Stomach (tissue), 9 donors: ENCODE data around the gene CD36. TPM values are rescaled to one million over a fixed set of nuclear protein-coding genes. Genes with fewer than 3 reads are reported as not detected.

Experiments
- DNase-seq, 2 donors: peaks; one replicate each; pipeline versions ENCODE4 v3.0.0 to v3.0.0-alpha.2; 2013 to 2019
- H3K27ac ChIP-seq, 5 donors: fragments of 200-600 bp in 4 of 5; sonication (generic) in 4 of 5; one replicate each; pipeline ENCODE4 v1.5.1; 2013 to 2019; ENCODE audit warnings: mild to moderate bottlenecking in 1 of 5, moderate library complexity in 1 of 5
- H3K27me3 ChIP-seq, 3 donors: fragments of 200-600 bp; sonication (generic); one replicate each; pipeline ENCODE4 v1.5.1; 2017 to 2019; ENCODE audit warnings: mixed run types in 1 of 3
- H3K36me3 ChIP-seq, 4 donors: fragments of 200-600 bp; sonication (generic); 1 replicate in 3 of 4; 2 replicates in 1 of 4; pipeline ENCODE4 v1.5.1; 2016 to 2019
- H3K4me1 ChIP-seq, 4 donors: fragments of 200-600 bp; sonication (generic); one replicate each; pipeline ENCODE4 v1.5.1; 2016 to 2019
- H3K4me3 ChIP-seq, 4 donors: fragments of 200-600 bp; sonication (generic) in 3 of 4; one replicate each; pipeline ENCODE4 v1.5.1; 2016 to 2019; ENCODE audit warnings: mild to moderate bottlenecking in 1 of 4
- H3K9me3 ChIP-seq, 4 donors: fragments of 200-600 bp; sonication (generic); one replicate each; pipeline ENCODE4 v1.5.1; 2016 to 2019
- CTCF ChIP-seq, 7 experiments: fragments of 450-650 bp in 4 of 7; fragments of 200-600 bp in 3 of 7; sonication (generic) in 3 of 7; IDR thresholded peaks; one replicate each; pipeline ENCODE4 v1.5.1; 2016 to 2019; ENCODE audit warnings: antibody characterized with exemption in 7 of 7, control low read depth in 2 of 7, mild to moderate bottlenecking in 1 of 7
- EP300 ChIP-seq: sonication (generic); formaldehyde crosslinking; IDR thresholded peaks from one replicate; pipeline ENCODE4 v1.6.1; 2017; ENCODE audit warnings: antibody characterized with exemption
- POLR2A ChIP-seq, 4 donors: fragments of 450-650 bp; IDR thresholded peaks; one replicate each; pipeline ENCODE4 v1.6.1; 2016; ENCODE audit warnings: antibody characterized with exemption in 4 of 4, control low read depth in 2 of 4, mild to moderate bottlenecking in 1 of 4, moderate library complexity in 1 of 4
- POLR2AphosphoS5 ChIP-seq, 3 donors: sonication (generic); formaldehyde crosslinking; IDR thresholded peaks; one replicate each; pipeline ENCODE4 v1.6.1; 2016; ENCODE audit warnings: antibody characterized with exemption in 3 of 3
- WGBS, 5 donors: extraction: QIAGEN DNeasy Blood & Tissue Kit in 3 of 5; methylation state at CpG; one replicate each; pipeline versions ENCODE4 v1.1.5 to v1.1.7; 2013 to 2018; 5-methylcytosine and 5-hydroxymethylcytosine counted together
- intact Hi-C: fragments of 100-400 bp; cut with DNase I; formaldehyde crosslinking; loops from one replicate; pipeline ENCODE4 v1.15.1; 2023; ENCODE audit warnings: low total_unique reads
- polyA plus RNA-seq, 3 donors: library from polyadenylated mRNA; stranded (reverse); fragments of 200-250 nt; gene quantifications; one replicate each; pipeline ENCODE4 v1.2.3, GENCODE V29; 2013
- total RNA-seq, 5 donors: library from RNA; depleted of rRNA; stranded (reverse); fragments of >200 nt; gene quantifications; one replicate each; pipeline versions ENCODE4 v1.1.0 to v1.2.3, GENCODE V29; 2014 to 2016
- donor health status: healthy with polysubstance abuse.
- donor health status: Bipolar disorder and iron deficiency.
- donor health status: healthy.

CD36 gene
- total and polyA plus RNA-seq, 8 donors: 5.5 to 346 (median 33.5) TPM

DNA sequence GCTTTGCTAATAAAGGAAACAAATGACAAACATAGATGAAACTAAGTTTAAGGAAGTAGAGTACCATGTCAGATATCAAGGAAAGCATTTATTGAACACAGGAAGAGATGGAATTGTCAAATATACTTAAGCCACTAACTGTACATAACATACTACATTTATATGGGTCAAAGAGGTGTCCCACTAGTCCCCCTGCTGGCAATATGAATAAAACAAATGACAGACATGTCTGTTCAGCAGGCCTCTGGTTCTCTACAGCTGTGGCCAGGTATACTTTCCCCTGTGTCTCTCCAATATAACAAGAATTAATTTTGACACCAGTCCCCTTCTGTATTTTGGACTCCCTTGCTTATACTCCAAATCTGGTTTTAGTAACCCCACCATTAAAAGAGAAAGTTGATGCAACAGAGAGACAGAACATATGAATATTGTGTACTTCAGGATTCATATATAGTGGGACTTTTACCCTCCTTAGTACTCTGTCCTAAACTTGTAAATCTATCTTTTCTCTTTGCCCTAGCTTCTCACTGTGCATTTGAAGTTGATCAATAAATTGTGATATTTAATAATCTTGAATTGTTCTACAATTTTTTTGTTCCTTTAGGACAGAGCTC, 42.9 kb downstream of the CD36 start:
- intact Hi-C loops: no loop called here
- no peak for TF ChIP-seq EP300
- TF ChIP-seq CTCF (IDR thresholded peaks at IDR 0.05): peak in 2 of 7 experiments; percentile 26 to 29
- no peak overlapping the region for H3K27ac ChIP-seq
- H3K4me1 ChIP-seq: no peaks in the 10 kb centered on the region
- no peaks in the 10 kb centered on the region for H3K9me3 ChIP-seq
- no peak overlapping the region for H3K4me3 ChIP-seq
- H3K27me3 ChIP-seq: no peaks in the 10 kb centered on the region
- peak in 1 of 2 donors; percentile 58 for DNase-seq
- H3K36me3 ChIP-seq: no peaks in the 10 kb centered on the region

GRCh38 chr7:80682744-80683143, 44.3 kb downstream of the CD36 start:
- TF ChIP-seq EP300 (no peak), POLR2AphosphoS5 (IDR thresholded peaks at IDR 0.05) (no peak), POLR2A (IDR thresholded peaks at IDR 0.05) (no peak), CTCF (IDR thresholded peaks at IDR 0.05) (no peak)
- H3K27me3 ChIP-seq: no peaks in the 10 kb centered on the region
- intact Hi-C loops: no loop called here
- H3K4me1 ChIP-seq: no peaks in the 10 kb centered on the region
- no peak overlapping the region for H3K27ac ChIP-seq
- no peak for DNase-seq
- H3K9me3 ChIP-seq: no peaks in the 10 kb centered on the region
- H3K4me3 ChIP-seq: no peak overlapping the region
- WGBS, 5 donors: 88 to 95% (median 93%) methylated on average over 19 of the region's 19 CpGs
- H3K36me3 ChIP-seq: no peaks in the 10 kb centered on the region

GRCh38 chr7:80686576-80686975, 48.1 kb downstream of the CD36 start:
- TF ChIP-seq POLR2AphosphoS5 (IDR thresholded peaks at IDR 0.05): no peak
- Histone ChIP-seq H3K4me1 (no peaks in the 10 kb centered on the region), H3K9me3 (no peaks in the 10 kb centered on the region), H3K27me3 (no peaks in the 10 kb centered on the region), H3K27ac (no peak overlapping the region), H3K36me3 (no peaks in the 10 kb centered on the region), H3K4me3 (no peak overlapping the region)
- intact Hi-C loops: no loop called here
- WGBS, 5 donors: 91 to 98% (median 93%) methylated on average over 2 of the region's 2 CpGs
- DNase-seq: no peak

DNA sequence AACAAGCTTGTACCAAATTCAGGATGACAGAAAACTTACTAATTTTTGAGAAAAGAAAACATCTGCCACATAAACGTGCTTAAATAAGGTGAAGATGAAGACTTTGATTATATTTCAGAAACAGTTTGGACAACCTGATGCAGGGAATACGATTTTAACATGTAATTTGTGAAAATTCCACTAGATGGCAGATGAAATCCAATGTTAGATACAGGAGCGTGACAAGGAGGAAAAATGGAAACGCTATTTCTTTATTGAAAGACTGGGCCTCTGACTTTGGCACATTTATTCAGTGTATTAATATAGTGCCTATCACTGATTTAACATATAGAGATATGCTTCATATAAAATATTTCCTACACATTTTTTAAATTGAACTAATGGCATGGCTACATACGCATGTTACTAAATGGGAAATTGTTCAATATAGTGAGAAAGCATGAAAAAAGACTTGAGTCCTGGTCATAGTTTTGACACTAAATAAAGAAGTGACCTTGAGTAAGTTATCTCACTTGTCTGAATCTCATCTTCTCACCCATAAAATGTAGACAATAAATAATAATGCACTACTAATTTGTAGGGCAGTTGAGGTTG, 60.7 kb downstream of the CD36 start:
- TF ChIP-seq POLR2A (IDR thresholded peaks at IDR 0.05): no peak
- peak in 5 of 7 experiments; percentile 23 to 72 (median 64) for TF ChIP-seq CTCF (IDR thresholded peaks at IDR 0.05)
- peak in 1 of 3 donors; percentile 5 for TF ChIP-seq POLR2AphosphoS5 (IDR thresholded peaks at IDR 0.05)
- TF ChIP-seq EP300: no peak
- Histone ChIP-seq H3K9me3 (peaks cover 0 to 8% (median 5%) of the 10 kb centered on the region in 4 donors), H3K27me3 (no peaks in the 10 kb centered on the region), H3K27ac (peak overlapping the region in 1 of 5 donors; percentile 15), H3K4me3 (no peak overlapping the region), H3K36me3 (no peaks in the 10 kb centered on the region), H3K4me1 (peaks cover 0 to 16% (median 8%) of the 10 kb centered on the region in 4 donors)
- DNase-seq: peak in 1 of 2 donors; percentile 81
- 15 to 20% (median 16%) methylated on average over 5 of the region's 5 CpGs for WGBS, 5 donors
- intact Hi-C loops: loop anchor here (5.0 kb wide), 1 partner anchor 763 kb away; no protein-coding TSS in a partner anchor

DNA sequence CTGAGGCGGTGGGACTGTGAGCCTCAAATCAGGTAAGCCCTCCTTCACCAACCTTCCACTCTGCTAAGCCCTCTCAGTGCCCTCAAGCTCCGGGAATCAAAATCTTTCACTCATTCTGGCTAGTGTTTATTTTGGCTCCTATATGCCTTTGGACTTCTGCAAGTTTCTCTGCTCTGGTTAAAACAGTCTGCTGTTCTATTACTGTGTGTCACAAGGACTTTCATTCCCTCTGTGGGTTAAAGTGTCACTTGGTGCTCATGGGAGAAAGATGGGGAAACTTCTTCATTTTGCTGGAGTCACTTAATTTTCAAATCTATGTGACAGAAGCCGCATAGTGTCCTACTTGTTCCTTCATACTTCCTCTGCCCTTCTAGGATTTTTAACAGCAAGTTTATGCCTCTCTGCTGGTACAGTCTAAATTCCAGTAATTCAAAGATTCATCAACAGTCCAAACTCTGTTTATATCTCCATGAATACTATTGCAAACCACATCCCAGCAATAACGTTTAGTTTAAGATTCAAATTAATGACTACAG, 61.3 kb downstream of the CD36 start:
- Histone ChIP-seq H3K9me3 (peaks cover 0 to 2% (median under 1%) of the 10 kb centered on the region in 4 donors), H3K36me3 (no peaks in the 10 kb centered on the region), H3K4me3 (no peak overlapping the region), H3K4me1 (peaks cover 0 to 16% (median 8%) of the 10 kb centered on the region in 4 donors), H3K27ac (peak overlapping the region in 1 of 5 donors; percentile 15), H3K27me3 (no peaks in the 10 kb centered on the region)
- WGBS, 5 donors: 24 to 43% (median 26%) methylated on average over 4 of the region's 4 CpGs
- no peak for DNase-seq
- intact Hi-C loops: loop anchor here (5.0 kb wide), 1 partner anchor 763 kb away; no protein-coding TSS in a partner anchor
- TF ChIP-seq EP300 (no peak), CTCF (IDR thresholded peaks at IDR 0.05) (no peak), POLR2AphosphoS5 (IDR thresholded peaks at IDR 0.05) (no peak), POLR2A (IDR thresholded peaks at IDR 0.05) (no peak)
